Measurements from ENCODE around the gene KIDINS220.

KIDINS220 gene

DNA sequence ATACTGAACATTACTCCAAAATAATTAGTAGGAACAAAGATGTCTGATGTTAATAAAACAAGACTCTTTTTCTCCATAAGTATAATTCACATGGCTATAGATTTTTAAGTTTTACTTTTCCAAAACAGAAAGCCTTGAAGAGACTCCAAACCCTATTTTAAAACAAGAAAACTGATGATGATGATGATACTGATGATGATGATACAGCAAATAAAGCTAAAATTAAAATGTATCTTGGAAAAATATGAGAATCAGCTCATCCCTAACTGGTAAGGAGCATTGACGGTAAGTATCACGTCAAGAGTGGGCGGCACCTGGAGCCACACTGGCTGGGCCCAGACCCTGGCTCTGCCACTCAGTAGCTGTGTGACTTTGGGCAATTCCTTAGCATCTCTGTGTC, 116.0 kb downstream of the KIDINS220 start:
- FAIRE-seq (no peak), DNase-seq (ENCODE audit: insufficient read length, low spot score) (no peak)
- TF ChIP-seq CTCF (IDR thresholded peaks at IDR 0.05; ENCODE audit: insufficient read depth, missing control alignments), result no peak

GRCh38 chr2:8720741-8721140, 116.7 kb downstream of the KIDINS220 start:
- DNase-seq (ENCODE audit: insufficient read length, low spot score) (no peak), FAIRE-seq (no peak)
- TF ChIP-seq CTCF (IDR thresholded peaks at IDR 0.05; ENCODE audit: insufficient read depth, missing control alignments), result no peak

- TF ChIP-seq CTCF (IDR thresholded peaks at IDR 0.05; ENCODE audit: insufficient read depth, missing control alignments), result no peak
- DNase-seq (ENCODE audit: insufficient read length, low spot score), result no peak
- FAIRE-seq, result no peak
Observed at GRCh38 chr2:8719528-8719927, 117.9 kb downstream of the KIDINS220 start.

DNA sequence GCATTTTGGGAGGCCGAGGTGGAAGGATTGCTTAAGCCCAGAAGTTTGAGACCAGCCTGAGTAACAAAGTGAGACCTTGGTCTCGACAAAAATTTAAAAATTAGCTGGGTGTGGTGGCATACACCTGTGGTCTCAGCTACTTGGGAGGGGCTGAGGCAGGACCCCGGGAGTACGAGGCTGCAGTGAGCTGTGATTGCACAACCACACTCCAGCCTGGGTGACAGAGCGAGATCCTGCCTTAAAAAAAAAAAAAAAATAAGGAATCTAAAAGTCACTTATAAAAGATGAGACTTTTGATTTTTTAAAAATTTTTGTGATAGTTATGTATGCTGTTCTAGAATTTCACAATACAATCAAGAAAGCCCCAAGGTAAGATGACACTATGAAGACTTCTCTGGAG, 122.4 kb downstream of the KIDINS220 start:
- no peak for FAIRE-seq

GRCh38 chr2:8714283-8714682, 123.1 kb downstream of the KIDINS220 start:
- FAIRE-seq (no peak), DNase-seq (ENCODE audit: insufficient read length, low spot score) (no peak)
- no peak for TF ChIP-seq CTCF (IDR thresholded peaks at IDR 0.05; ENCODE audit: insufficient read depth, missing control alignments)

More for the DNA sequence above, 122.4 kb downstream of the KIDINS220 start:
- DNase-seq (ENCODE audit: insufficient read length, low spot score), result no peak
- TF ChIP-seq CTCF (IDR thresholded peaks at IDR 0.05; ENCODE audit: insufficient read depth, missing control alignments), result no peak

GRCh38 chr2:8710951-8711350, 126.5 kb downstream of the KIDINS220 start:
- FAIRE-seq (no peak), DNase-seq (ENCODE audit: insufficient read length, low spot score) (no peak)
- TF ChIP-seq CTCF (IDR thresholded peaks at IDR 0.05; ENCODE audit: insufficient read depth, missing control alignments), result no peak

DNA sequence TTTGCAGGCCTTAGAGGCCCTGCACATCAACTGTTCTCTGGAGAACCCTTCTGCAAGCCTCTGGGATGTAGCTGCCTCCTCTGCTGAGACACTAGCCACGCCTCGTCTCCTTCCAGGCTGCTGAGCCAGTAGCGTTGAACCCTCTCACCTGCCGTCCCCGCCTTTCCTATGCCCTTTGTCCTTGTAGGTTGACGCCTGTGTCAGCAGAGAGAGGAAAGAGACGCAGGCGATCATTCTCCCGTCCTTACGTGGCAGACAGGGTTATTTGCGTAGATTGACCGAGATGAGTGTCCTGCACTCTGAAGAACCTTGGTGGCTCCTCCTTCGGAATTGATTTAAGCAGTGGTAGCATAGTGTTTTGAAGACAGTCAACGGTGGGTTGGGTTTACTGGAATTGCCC, 127.8 kb downstream of the KIDINS220 start:
- TF ChIP-seq CTCF (IDR thresholded peaks at IDR 0.05; ENCODE audit: insufficient read depth, missing control alignments), result no peak

More for the DNA sequence above, 127.8 kb downstream of the KIDINS220 start:
- FAIRE-seq, result no peak
- no peak for DNase-seq (ENCODE audit: insufficient read length, low spot score)

Measured in D721Med (cell line).